K562 (cell line): ENCODE data around the gene KISS1R. TPM values are rescaled to one million over a fixed set of nuclear protein-coding genes. Genes with fewer than 3 reads are reported as not detected.

Source experiments
- CBFB ChIP-seq: sonication (generic); formaldehyde crosslinking; IDR thresholded peaks from 2 replicates; pipeline ENCODE4 v1.4.0; 2020; ENCODE audit warnings: mild to moderate bottlenecking, missing genetic modification reagents
- CSDE1 ChIP-seq, 2 experiments: fragments of 450-650 bp; IDR thresholded peaks; 2 replicates each; pipeline ENCODE4 v1.6.1; 2016; ENCODE audit warnings: mild to moderate bottlenecking in 1 of 2
- E2F1 ChIP-seq: sonication (generic); formaldehyde crosslinking; IDR thresholded peaks from 2 replicates; pipeline ENCODE4 v1.8.1; 2023; ENCODE audit warnings: mild to moderate bottlenecking, missing genetic modification reagents, moderate library complexity
- FOSL1 ChIP-seq: fragments of 200-800 bp; sonication (Bioruptor generic); conservative IDR thresholded peaks from 2 replicates; pipeline ENCODE4 v1.6.1; 2016; ENCODE audit warnings: missing genetic modification characterization, missing compliant biosample characterization
- GABPB2 ChIP-seq: fragments of 250-450 bp; sonication (Bioruptor Pico); conservative IDR thresholded peaks from 2 replicates; pipeline ENCODE4 v1.5.1; 2021; ENCODE audit warnings: mild to moderate bottlenecking
- GTF2E2 ChIP-seq: fragments of 200-800 bp; sonication (Bioruptor generic); IDR thresholded peaks from 2 replicates; pipeline ENCODE4 v1.6.1; 2016; ENCODE audit warnings: missing genetic modification characterization, missing compliant biosample characterization
- GTF2F1 ChIP-seq: IDR thresholded peaks from 2 replicates; pipeline ENCODE4 v1.6.1; 2011; ENCODE audit warnings: low read depth, low read length, improper control_type of control experiment
- HDAC3 ChIP-seq: fragments of 450-650 bp; IDR thresholded peaks from 2 replicates; pipeline ENCODE4 v1.6.1; 2018; ENCODE audit warnings: borderline replicate concordance, mild to moderate bottlenecking, moderate library complexity; ENCODE audit not compliant: partially characterized antibody
- HINFP ChIP-seq: fragments of 450-650 bp; conservative IDR thresholded peaks from 2 replicates; pipeline ENCODE4 v1.6.1; 2016; ENCODE audit warnings: missing genetic modification characterization, low read depth, mild to moderate bottlenecking, control low read depth, missing compliant biosample characterization
- IRF2 ChIP-seq: sonication (generic); formaldehyde crosslinking; IDR thresholded peaks from 2 replicates; pipeline ENCODE4 v1.8.1; 2022; ENCODE audit warnings: mild to moderate bottlenecking, missing genetic modification reagents
- KLF13 ChIP-seq: fragments of 450-650 bp; IDR thresholded peaks from 2 replicates; pipeline ENCODE4 v1.6.1; 2016; ENCODE audit warnings: missing genetic modification characterization, low read depth, mild to moderate bottlenecking, missing compliant biosample characterization, moderate library complexity, borderline replicate concordance
- MAZ ChIP-seq, 2 experiments: fragments of 450-650 bp in 1 of 2; sonication (generic) in 1 of 2; formaldehyde crosslinking; IDR thresholded peaks in 1 of 2; conservative IDR thresholded peaks in 1 of 2; 2 replicates each; pipeline versions ENCODE4 v1.4.0 to v1.5.0; 2020; ENCODE audit warnings: mild to moderate bottlenecking in 1 of 2, missing genetic modification reagents in 1 of 2
- NCOA2 ChIP-seq, 2 experiments: fragments of 450-650 bp; IDR thresholded peaks; 2 replicates each; pipeline ENCODE4 v1.6.1; 2018; ENCODE audit warnings: mild to moderate bottlenecking in 2 of 2, moderate library complexity in 1 of 2; ENCODE audit not compliant: partially characterized antibody in 2 of 2
- PTRF ChIP-seq: fragments of 450-650 bp; IDR thresholded peaks from 2 replicates; pipeline ENCODE4 v1.6.1; 2016; ENCODE audit warnings: mild to moderate bottlenecking, missing genetic modification characterization, missing compliant biosample characterization
- RBM17 ChIP-seq: fragments of 200-400 bp; formaldehyde crosslinking; IDR thresholded peaks from 2 replicates; pipeline ENCODE4 v1.6.1; 2017; ENCODE audit warnings: low read depth, mild to moderate bottlenecking, low read length, borderline replicate concordance
- SMC3 ChIP-seq: conservative IDR thresholded peaks from 2 replicates; pipeline ENCODE4 v1.6.1; 2011; ENCODE audit warnings: low read depth, low read length, improper control_type of control experiment; ENCODE audit not compliant: insufficient read depth
- SNRNP70 ChIP-seq: fragments of 200-400 bp; formaldehyde crosslinking; optimal IDR thresholded peaks from 2 replicates; pipeline ENCODE3; 2017; ENCODE audit warnings: low read depth, low read length
- TAF1 ChIP-seq: IDR thresholded peaks from 2 replicates; pipeline ENCODE4 v1.6.1; 2011; ENCODE audit warnings: mild to moderate bottlenecking, low read length, moderate library complexity; ENCODE audit not compliant: insufficient read depth, control insufficient read depth, severe bottlenecking; ENCODE audit errors: extremely low read depth
- ZC3H4 ChIP-seq: sonication (generic); formaldehyde crosslinking; IDR thresholded peaks from 2 replicates; pipeline ENCODE4 v1.9.0; 2021; ENCODE audit warnings: missing genetic modification reagents, borderline replicate concordance
- ZKSCAN3 ChIP-seq: fragments of 250-450 bp; sonication (Bioruptor Pico); IDR thresholded peaks from 2 replicates; pipeline ENCODE4 v1.4.0; 2020
- ZNF280A ChIP-seq: fragments of 450-650 bp; IDR thresholded peaks from 2 replicates; pipeline ENCODE4 v1.6.1; 2018; ENCODE audit warnings: mild to moderate bottlenecking, low read depth; ENCODE audit not compliant: partially characterized antibody
- ZNF436 ChIP-seq: fragments of 250-450, 450-650 bp; sonication (Bioruptor Pico); formaldehyde crosslinking; IDR thresholded peaks from 2 replicates; pipeline ENCODE4 v1.7.0; 2020; ENCODE audit warnings: mild to moderate bottlenecking
- polyA plus RNA-seq, 8 experiments: library from polyadenylated mRNA; depleted of rRNA in 4 of 8; stranded (reverse) in 5 of 8; unstranded in 3 of 8; fragments of >200 nt; fragmentation: Nextera tagmentation in 2 of 8; fragmentation: Illumina TruSeq in 1 of 8; extraction: Ambion mirVana in 2 of 8; extraction: Trizol in 1 of 8; gene quantifications; 2 replicates each; pipeline versions ENCODE4 v1.2.1 to v1.2.3, GENCODE V29; 2011 to 2014; ENCODE audit warnings: inconsistent platforms in 1 of 8, missing spikeins in 1 of 8
- total RNA-seq, 7 experiments: library from RNA; depleted of rRNA in 6 of 7; stranded (reverse); fragments of >200 nt in 6 of 7; fragmentation: Illumina TruSeq in 2 of 7; extraction: Trizol in 2 of 7; gene quantifications; 2 replicates each; pipeline versions ENCODE4 v1.2.1 to v1.2.3, GENCODE V29; 2011 to 2021; ENCODE audit warnings: low replicate concordance in 1 of 7
- TF ChIP-seq, protein P1 (sequence below): fragments of 450-650 bp; IDR thresholded peaks from 2 replicates; pipeline ENCODE4 v1.6.1; 2016; ENCODE audit warnings: low read depth, mild to moderate bottlenecking, moderate library complexity

KISS1R gene
- total and polyA plus RNA-seq, 9 of the 15 experiments (the other 6 are each of a cell fraction or from before 2014, with no cell fraction given): 0.37 to 39.4 (median 2.0) TPM

- TF ChIP-seq TAF1 (peak; percentile 42), ZC3H4 (CRISPR knock-in tag) (no peak), HINFP (tag) (no peak), SMC3 (0 out of 2 replicates have a peak, but pooled peaks have one; percentile 12), FOSL1 (tag) (peak; percentile 71), RBM17 (no peak), NCOA2 (IDR thresholded peaks at IDR 0.05; ENCODE audit: partially characterized antibody in 2 of 2) (peak in 1 of 2 experiments; percentile 99), SNRNP70 (no peak), GTF2E2 (tag) (no peak), ZNF436 (CRISPR knock-in tag) (no peak), CSDE1 (IDR thresholded peaks at IDR 0.05) (no peak), MAZ (CRISPR knock-in tag; conservative IDR thresholded peaks at IDR 0.05 in 1 of 2, IDR thresholded peaks at IDR 0.05 in 1 of 2) (peak in 1 of 2 experiments; percentile 95; a peak in 3 of 4 replicates), ZNF280A (no peak), KLF13 (tag) (no peak), ZKSCAN3 (CRISPR knock-in tag) (no peak), GTF2F1 (no peak), GABPB2 (no peak), HDAC3 (peak; percentile 68), E2F1 (CRISPR knock-in tag) (peak; percentile 0; the same call in 1 of the 2 replicates), IRF2 (CRISPR knock-in tag) (no peak), CBFB (CRISPR knock-in tag) (no peak), PTRF (tag) (no peak)
- TF ChIP-seq, protein P1, sequence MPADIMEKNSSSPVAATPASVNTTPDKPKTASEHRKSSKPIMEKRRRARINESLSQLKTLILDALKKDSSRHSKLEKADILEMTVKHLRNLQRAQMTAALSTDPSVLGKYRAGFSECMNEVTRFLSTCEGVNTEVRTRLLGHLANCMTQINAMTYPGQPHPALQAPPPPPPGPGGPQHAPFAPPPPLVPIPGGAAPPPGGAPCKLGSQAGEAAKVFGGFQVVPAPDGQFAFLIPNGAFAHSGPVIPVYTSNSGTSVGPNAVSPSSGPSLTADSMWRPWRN: no peak
Observed at GRCh38 chr19:925526-926322, 8.6 kb downstream of the KISS1R start, which contains the start of gene ARID3A (continued).
